Measurements from ENCODE around the gene ASAP2. TPM values are rescaled to one million over a fixed set of nuclear protein-coding genes. Genes with fewer than 3 reads are reported as not detected.
"Not testable (repeated sequence)": the region's sequence is repeated elsewhere in the genome, so short reads cannot be mapped to it uniquely, and the experiment has no call there.

The ASAP2 gene
- polyA plus RNA-seq, 1 donor: 18.8 TPM

DNA sequence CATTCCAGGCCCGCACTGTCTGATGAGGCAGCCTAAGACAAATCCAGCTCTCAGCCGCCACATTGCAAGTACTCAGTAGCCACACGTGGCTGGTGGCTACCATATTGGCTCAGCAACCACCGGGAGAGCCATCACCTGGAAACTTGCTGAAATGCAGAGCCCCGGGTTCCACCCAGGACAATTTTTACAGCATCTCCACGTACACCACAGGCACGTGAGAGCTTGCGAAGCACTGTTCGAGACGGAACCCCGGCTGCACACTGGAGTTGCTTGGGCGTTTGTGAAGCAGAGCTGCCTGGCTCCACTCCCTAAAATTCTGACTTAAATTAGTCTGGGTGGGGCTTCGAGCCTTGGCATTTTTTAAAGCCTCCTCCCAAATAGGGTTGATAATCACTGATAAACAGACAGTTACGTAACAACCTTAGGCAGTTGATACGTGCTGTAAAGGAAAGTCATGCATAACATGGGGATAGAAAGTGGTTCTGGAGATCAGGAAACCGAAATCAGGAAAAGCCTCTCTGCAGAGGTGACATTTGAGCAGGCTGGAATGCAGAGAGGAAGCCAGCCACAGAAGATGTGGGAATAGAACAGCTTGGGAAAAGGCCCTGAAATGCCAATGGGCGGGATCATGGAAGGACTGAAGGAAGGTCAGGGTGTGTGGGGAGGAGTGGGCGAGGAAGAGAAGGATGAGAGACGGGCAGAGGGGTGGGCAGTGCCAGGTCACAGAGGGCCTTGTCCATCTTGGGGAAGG lies 6.2 kb downstream of the ASAP2 start:
- DNase-seq: no peak

- DNase-seq: no peak
Observed at GRCh38 chr2:9213477-9214051, 7.0 kb downstream of the ASAP2 start.

GRCh38 chr2:9214873-9215272 lies 8.3 kb downstream of the ASAP2 start:
- no peak for DNase-seq

- DNase-seq: no peak
Observed at GRCh38 chr2:9215680-9216079, 9.1 kb downstream of the ASAP2 start.

DNA sequence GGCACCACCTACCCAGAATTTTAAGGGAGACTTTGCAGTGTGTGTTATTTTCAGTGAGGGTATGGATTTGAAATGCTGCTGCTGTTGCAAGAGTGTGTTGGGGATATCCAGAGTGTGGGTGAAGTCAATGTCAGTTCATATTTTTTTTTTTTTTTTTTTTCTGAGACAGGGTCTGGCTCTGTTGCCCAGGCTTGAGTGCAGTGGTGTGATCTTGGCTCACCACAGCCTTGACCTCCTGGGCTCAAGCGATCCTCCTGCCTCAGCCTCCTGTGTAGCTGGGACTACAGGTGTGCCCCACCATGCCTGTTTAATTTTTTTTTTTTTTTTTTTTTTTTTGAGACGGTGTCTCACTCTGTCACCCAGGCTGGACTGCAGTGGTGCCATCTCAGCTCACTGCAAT lies 9.5 kb downstream of the ASAP2 start:
- DNase-seq: not testable (repeated sequence)

DNA sequence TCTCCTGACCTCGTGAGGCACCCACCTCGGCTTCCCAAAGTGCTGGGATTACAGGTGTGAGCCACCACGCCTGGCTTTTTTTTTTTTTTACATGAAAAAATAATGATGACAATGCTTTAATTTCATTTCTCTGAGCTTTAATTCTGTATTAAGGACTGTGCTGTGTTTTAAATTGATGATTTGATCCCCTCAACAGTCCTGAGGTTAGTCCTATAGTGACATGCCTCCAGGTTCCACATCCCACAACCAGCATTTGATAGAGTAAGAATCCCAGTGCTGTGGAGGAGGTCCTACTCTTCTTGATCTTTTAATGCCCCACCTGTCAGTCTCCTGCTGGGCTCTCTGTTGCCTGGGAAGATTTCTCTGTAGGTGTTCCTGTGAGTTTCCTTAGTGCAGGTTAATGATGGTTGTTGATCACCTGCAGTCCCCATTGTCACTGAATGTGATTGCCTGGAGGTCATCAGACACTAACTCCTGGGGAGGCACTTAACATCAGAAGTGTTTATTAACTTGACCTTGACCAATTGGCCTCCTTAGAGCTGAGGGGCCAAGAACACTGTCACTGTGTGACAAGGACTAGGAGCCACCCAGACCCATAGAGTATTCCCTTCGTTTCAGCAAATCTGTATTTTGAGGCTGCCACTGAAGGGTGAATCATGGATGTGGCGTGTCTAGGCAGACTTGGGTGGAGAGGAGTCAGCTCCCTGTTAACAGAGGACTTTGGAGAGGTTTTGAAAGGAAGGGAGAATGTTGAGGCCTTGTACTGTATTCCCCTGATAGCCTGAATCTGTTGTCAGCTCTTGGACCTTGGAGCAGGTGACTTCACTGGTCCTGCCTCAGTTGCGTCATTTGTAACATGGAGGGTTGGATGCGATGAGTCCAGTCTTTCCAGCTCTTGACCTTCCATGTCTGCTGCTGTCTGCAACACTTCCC lies 11.5 kb downstream of the ASAP2 start:
- no peak for DNase-seq

DNA sequence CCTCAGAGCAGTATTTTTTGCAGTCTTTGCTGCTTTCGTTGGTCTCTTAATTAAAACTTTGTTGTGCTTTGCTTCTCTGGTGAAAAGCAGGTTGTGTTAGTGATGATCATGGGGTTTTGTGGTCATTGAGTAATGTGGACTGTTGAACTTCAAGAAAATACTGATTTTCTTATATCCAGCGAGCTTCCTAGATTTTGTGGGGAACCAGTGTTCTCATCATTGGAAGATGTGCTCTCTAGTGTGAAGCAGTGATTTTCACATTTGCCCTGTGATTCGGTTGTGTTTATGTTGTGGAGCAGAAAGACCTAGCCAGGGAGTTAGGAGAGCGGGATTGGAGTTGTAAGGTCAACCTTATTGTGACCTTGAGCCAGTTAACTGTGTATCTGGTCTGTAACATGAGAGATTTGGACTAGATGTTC lies 12.4 kb downstream of the ASAP2 start:
- no peak for DNase-seq

GRCh38 chr2:9220201-9220600 lies 13.6 kb downstream of the ASAP2 start:
- DNase-seq: no peak

DNA sequence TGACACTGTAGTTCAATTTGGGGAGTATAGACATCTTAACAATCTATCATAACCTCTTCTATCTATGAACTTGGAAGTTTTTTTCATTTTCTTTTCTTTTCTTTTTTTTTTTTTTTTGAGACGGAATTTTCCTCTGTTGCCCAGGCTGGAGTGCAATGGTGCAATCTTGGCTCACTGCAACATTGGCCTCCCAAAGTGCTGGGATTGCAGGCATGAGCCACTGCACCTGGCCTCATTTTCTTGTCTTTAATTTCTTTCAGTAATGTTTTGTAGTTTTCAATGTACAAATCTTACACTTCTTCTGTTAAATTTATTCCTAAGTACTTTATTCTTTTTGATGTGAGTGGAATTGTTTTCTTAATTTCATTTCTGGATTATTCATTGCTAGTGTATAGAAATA lies 14.6 kb downstream of the ASAP2 start:
- no peak for DNase-seq

- DNase-seq: no peak
Observed at GRCh38 chr2:9222239-9222892, 15.8 kb downstream of the ASAP2 start.

DNA sequence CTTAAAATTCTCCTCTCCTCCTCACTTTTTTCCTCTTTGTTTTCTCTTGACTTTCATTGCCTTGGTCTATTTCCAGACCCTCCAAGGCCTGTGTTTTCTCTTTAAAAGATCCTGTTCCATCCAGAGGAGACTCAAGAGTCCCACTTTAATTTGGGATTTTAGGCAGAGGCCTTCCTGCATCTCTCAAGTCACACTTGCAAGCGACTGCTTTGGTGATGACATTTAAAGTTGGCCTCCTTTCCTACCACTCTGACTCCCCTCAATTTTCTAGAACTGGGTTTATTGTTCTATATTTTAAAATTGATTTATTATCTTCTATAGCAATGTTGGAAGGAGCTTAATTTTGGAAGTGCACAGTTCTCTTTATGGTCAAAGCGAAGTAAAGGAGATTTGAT lies 16.3 kb downstream of the ASAP2 start:
- DNase-seq: no peak

DNA sequence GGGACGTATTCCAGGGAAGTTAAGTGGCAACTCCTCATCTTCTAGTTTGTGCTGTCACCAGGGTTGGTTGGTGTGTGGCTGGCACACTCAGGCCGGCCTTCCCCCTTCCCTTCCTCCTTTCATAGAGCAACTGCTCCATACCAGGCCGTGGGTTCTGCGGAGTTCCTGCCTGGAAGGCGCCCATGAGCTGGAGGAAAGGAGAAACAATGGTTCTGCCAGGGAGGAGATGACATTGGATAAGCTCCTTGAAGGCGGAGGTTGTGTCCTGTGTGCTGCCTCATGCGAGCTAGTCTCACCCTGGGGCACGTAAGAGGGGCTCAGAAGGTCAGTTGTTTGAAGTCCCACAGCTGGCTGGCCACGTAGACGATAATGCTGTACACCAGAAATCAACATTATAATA lies 19.2 kb downstream of the ASAP2 start:
- no peak for DNase-seq

DNA sequence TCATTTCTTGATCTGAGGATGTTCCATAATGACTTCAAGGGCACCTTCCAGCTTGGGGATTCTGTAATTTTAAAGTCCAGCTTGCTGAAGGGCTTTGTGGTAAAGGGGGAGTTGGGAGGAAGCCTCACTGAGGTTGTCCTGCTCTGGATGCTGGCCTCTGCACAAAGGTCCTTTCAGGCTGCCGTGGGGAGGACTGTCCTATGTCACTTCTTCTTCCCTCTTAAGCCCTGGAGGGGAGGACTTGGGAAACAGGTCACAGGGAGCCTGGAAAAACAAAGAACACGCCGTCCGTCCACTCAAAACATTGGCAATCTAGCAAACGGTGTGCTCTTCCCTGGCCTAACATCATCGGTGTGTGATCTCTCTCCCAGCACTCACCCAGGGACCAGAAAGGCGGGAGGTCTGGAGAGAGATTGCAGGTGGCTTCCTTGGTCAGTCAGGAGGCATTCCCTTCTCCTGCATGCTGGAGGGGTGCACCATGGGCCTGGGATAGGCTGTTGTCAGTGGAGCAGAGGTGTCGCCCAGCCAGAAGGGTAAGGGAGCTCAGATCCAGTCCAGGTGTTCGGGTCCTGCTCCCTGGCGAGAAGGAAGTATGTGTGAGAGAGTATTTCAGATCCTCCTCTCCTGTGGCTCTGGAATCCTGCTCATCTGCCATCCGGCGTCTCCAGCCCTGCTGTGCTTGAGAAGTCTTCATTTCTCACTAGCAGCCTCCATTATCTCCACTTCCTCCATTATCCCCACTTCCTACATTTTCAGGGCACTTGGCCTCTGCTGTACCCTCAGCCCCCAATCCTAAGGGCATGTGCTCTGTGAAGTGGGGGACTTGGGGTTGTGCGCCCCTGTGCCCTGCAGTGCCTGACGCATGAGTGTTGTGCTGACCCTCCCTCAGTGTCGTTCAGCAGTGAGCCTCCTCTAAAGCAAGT lies 20.1 kb downstream of the ASAP2 start:
- no peak for DNase-seq

- no peak for DNase-seq
Observed at GRCh38 chr2:9228088-9228751, 21.6 kb downstream of the ASAP2 start.

GRCh38 chr2:9228781-9229469 lies 22.3 kb downstream of the ASAP2 start:
- DNase-seq: no peak

DNA sequence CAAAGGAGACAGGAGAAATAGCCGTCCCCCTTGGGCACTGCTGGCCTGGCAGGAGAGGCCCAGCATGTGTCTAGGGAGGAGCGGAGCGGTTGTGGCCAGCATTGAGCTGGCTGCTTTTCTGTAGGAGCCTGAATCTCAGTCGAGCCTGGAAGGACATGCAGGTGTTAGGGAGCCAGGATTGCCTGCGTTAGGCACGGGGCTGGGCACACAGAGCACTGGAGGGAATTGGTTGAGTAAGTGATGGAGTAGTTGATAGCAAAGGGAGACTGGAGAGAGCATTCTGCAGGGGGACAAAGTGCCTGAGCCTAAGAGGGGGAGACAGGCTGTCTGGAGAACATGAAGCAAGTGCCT lies 22.8 kb downstream of the ASAP2 start:
- DNase-seq: no peak

DNA sequence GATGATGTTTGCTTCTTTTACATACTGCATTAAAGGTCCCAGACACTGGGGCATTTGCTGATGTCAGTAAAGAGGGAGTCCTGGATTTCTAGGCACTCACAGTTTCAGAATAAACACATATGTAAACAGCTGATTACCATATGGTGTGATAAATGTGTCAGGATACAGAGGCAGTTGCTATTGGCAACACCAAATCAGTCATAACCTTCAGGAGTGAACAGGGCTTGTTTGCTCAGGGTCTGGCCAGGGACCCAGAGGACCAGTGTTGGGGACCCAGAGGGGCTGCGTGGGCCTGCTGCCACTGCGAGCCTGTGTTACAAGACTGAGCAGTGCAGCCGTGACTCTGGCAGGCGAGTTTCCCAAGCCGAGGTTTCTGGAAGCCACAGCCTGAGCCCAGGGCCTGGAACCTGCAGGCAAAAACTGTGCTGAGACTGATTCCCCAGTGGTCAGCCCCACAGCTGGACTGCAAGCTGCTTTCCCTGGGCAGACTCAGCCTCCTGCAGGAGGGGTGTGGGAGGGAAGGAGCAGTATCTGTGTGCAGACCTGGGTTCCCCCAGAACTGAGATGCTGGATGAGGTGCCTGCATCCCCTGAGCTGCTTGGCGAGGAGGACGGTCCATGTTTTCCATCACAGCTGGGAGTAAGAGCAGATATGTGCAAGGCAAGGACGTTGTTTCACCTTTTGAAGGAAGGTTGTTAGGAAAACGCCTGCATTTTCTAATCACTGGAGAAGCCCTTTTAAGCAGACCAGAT lies 23.6 kb downstream of the ASAP2 start:
- DNase-seq: peak; percentile 44

- DNase-seq: no peak
Observed at GRCh38 chr2:9230881-9231280, 24.3 kb downstream of the ASAP2 start.

- no peak for DNase-seq
Observed at GRCh38 chr2:9231291-9232165, 24.9 kb downstream of the ASAP2 start.

Measured in hindlimb muscle (tissue), 1 donor.